ENCODE data around the gene SOX8. TPM values are rescaled to one million over a fixed set of nuclear protein-coding genes. Genes with fewer than 3 reads are reported as not detected.

The SOX8 gene
- polyA plus RNA-seq, 3 donors = not detected

GRCh38 chr16:1020591-1020990 is 39.0 kb downstream of the SOX8 start:
- Mint-ChIP-seq H3K27ac (no peak overlapping the region), H3K9me3 (no peaks in the 10 kb centered on the region), H3K4me3 (no peak overlapping the region), H3K27me3 (ENCODE audit: low read depth in 3 of 3) (peaks cover 2 to 5% (median 4%) of the 10 kb centered on the region in 3 donors), H3K36me3 (no peaks in the 10 kb centered on the region), H3K4me1 (no peaks in the 10 kb centered on the region)
- WGBS (ENCODE audit: insufficient coverage) = 95% methylated on average over 4 of the region's 11 CpGs
- Histone ChIP-seq H3K27me3 (ENCODE audit: control insufficient read depth in 2 of 2, insufficient read depth in 2 of 2, low read length in 2 of 2) (no peaks in the 10 kb centered on the region), H4K20me1 (ENCODE audit: insufficient read depth, low read length) (no peaks in the 10 kb centered on the region), H3K4me1 (ENCODE audit: control insufficient read depth in 1 of 2, insufficient read depth in 2 of 2, low read length in 2 of 2) (no peaks in the 10 kb centered on the region), H3K9ac (ENCODE audit: insufficient read depth, low read length, poor library complexity, severe bottlenecking) (no peak overlapping the region), H3K9me3 (replicated peaks in 1 of 2; ENCODE audit: control insufficient read depth in 1 of 2, insufficient read depth in 1 of 2, low read length in 2 of 2) (no peaks in the 10 kb centered on the region), H3K79me2 (ENCODE audit: insufficient read depth, low read length) (no peaks in the 10 kb centered on the region), H3K4me2 (replicated peaks; ENCODE audit: extremely low read depth, low read length, poor library complexity, severe bottlenecking) (no peak overlapping the region), H3K36me3 (replicated peaks in 1 of 2; ENCODE audit: control insufficient read depth in 1 of 2, insufficient read depth in 2 of 2, low read length in 2 of 2) (no peaks in the 10 kb centered on the region), H3K4me3 (replicated peaks in 1 of 3; ENCODE audit: low read depth in 2 of 3, low read length in 3 of 3) (no peak overlapping the region), H3K27ac (ENCODE audit: low read depth in 1 of 2, low read length in 2 of 2) (no peak overlapping the region), H2AFZ (ENCODE audit: insufficient read depth, low read depth, low read length, poor library complexity, severe bottlenecking) (no peak overlapping the region)
- intact Hi-C loops (cut with micrococcal nuclease) = no loop called here
- DNase-seq = no peak
- no peak for TF ChIP-seq CTCF (IDR thresholded peaks at IDR 0.05)

GRCh38 chr16:1021553-1022160 is 40.1 kb downstream of the SOX8 start:
- no peak overlapping the region for H3K27ac Mint-ChIP-seq
- Histone ChIP-seq H3K9me3 (replicated peaks in 1 of 2; ENCODE audit: control insufficient read depth in 1 of 2, insufficient read depth in 1 of 2, low read length in 2 of 2) (no peaks in the 10 kb centered on the region), H2AFZ (ENCODE audit: insufficient read depth, low read depth, low read length, poor library complexity, severe bottlenecking) (no peak overlapping the region), H4K20me1 (ENCODE audit: insufficient read depth, low read length) (no peaks in the 10 kb centered on the region), H3K9ac (ENCODE audit: insufficient read depth, low read length, poor library complexity, severe bottlenecking) (no peak overlapping the region), H3K27ac (ENCODE audit: low read depth in 1 of 2, low read length in 2 of 2) (no peak overlapping the region), H3K79me2 (ENCODE audit: insufficient read depth, low read length) (no peaks in the 10 kb centered on the region), H3K4me1 (ENCODE audit: control insufficient read depth in 1 of 2, insufficient read depth in 2 of 2, low read length in 2 of 2) (no peaks in the 10 kb centered on the region), H3K4me3 (replicated peaks in 1 of 3; ENCODE audit: low read depth in 2 of 3, low read length in 3 of 3) (no peak overlapping the region), H3K36me3 (replicated peaks in 1 of 2; ENCODE audit: control insufficient read depth in 1 of 2, insufficient read depth in 2 of 2, low read length in 2 of 2) (no peaks in the 10 kb centered on the region), H3K27me3 (ENCODE audit: control insufficient read depth in 2 of 2, insufficient read depth in 2 of 2, low read length in 2 of 2) (no peaks in the 10 kb centered on the region), H3K4me2 (replicated peaks; ENCODE audit: extremely low read depth, low read length, poor library complexity, severe bottlenecking) (no peak overlapping the region)
- WGBS (ENCODE audit: insufficient coverage) = 91% methylated on average over 26 of the region's 27 CpGs
- H3K4me1 Mint-ChIP-seq = no peaks in the 10 kb centered on the region
- intact Hi-C loops (cut with micrococcal nuclease) = no loop called here
- peaks cover 2 to 5% (median 4%) of the 10 kb centered on the region in 3 donors for H3K27me3 Mint-ChIP-seq (ENCODE audit: low read depth in 3 of 3)
- TF ChIP-seq CTCF (IDR thresholded peaks at IDR 0.05) = no peak
- no peaks in the 10 kb centered on the region for H3K36me3 Mint-ChIP-seq
- H3K9me3 Mint-ChIP-seq = peaks cover 0 to 2% (median 0%) of the 10 kb centered on the region in 7 donors
- DNase-seq = no peak
- no peak overlapping the region for H3K4me3 Mint-ChIP-seq
